ENCODE results near the gene SRI. TPM values are rescaled to one million over a fixed set of nuclear protein-coding genes. Genes with fewer than 3 reads are reported as not detected.
A peak's percentile ranks its signal among the peaks of the same experiment; 100 is the strongest.
"Not testable (repeated sequence)": the region's sequence is repeated elsewhere in the genome, so short reads cannot be mapped to it uniquely, and the experiment has no call there.

SRI gene
- total and polyA plus RNA-seq, 4 donors, result 172 to 320 (median 231) TPM

GRCh38 chr7:88167721-88168120 is 52.1 kb downstream of the SRI start:
- Histone ChIP-seq H3K4me3 (ENCODE audit: low read depth, low read length) (no peak overlapping the region), H3K4me1 (ENCODE audit: control insufficient read depth, insufficient read depth, low read length) (no peaks in the 10 kb centered on the region), H3K27me3 (ENCODE audit: control insufficient read depth, insufficient read depth, low read length) (no peaks in the 10 kb centered on the region), H3K36me3 (ENCODE audit: control insufficient read depth, insufficient read depth, low read length) (no peaks in the 10 kb centered on the region), H3K27ac (ENCODE audit: low read depth, low read length) (no peak overlapping the region), H3K9me3 (ENCODE audit: control insufficient read depth, insufficient read depth, low read length) (no peaks in the 10 kb centered on the region)
- DNase-seq (ENCODE audit: low read depth in 4 of 6, low spot score in 6 of 6), result no peak
- WGBS (ENCODE audit: insufficient coverage), result no CpG with 5 or more reads among the region's 2 CpGs

- no peak overlapping the region for H3K27ac ChIP-seq (ENCODE audit: low read depth, low read length)
- no peak overlapping the region for H3K4me3 ChIP-seq (ENCODE audit: low read depth, low read length)
- H3K27me3 ChIP-seq (ENCODE audit: control insufficient read depth, insufficient read depth, low read length), result no peaks in the 10 kb centered on the region
- H3K36me3 ChIP-seq (ENCODE audit: control insufficient read depth, insufficient read depth, low read length), result no peaks in the 10 kb centered on the region
- H3K9me3 ChIP-seq (ENCODE audit: control insufficient read depth, insufficient read depth, low read length), result no peaks in the 10 kb centered on the region
- WGBS (ENCODE audit: insufficient coverage), result 70% methylated on average over 2 of the region's 2 CpGs
- no peaks in the 10 kb centered on the region for H3K4me1 ChIP-seq (ENCODE audit: control insufficient read depth, insufficient read depth, low read length)
- no peak for DNase-seq (ENCODE audit: low read depth in 4 of 6, low spot score in 6 of 6)
Observed at GRCh38 chr7:88167223-88167622, 52.6 kb downstream of the SRI start.

DNA sequence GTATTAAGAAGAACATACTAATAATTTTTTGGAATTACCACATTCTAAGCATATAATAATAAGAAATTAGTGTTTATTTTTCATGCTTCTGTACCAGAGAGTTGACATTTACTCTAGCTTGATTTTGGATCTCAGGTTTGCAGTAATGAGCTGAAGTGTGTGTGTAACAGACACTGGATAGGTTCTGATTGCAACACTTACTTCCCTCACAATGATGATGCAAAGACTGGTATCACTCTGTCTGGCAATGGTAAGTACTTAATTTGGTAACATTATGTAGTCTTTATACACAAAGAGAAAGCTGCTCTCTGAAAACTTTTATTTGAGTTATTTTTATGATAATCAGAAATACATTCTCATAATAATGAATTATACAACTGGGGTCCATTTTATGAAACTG is 54.1 kb downstream of the SRI start:
- no peak overlapping the region for H3K4me3 ChIP-seq (ENCODE audit: low read depth, low read length)
- H3K27me3 ChIP-seq (ENCODE audit: control insufficient read depth, insufficient read depth, low read length), result no peaks in the 10 kb centered on the region
- no peak for DNase-seq (ENCODE audit: low read depth in 4 of 6, low spot score in 6 of 6)
- H3K4me1 ChIP-seq (ENCODE audit: control insufficient read depth, insufficient read depth, low read length), result no peaks in the 10 kb centered on the region
- no peak overlapping the region for H3K27ac ChIP-seq (ENCODE audit: low read depth, low read length)
- no peaks in the 10 kb centered on the region for H3K36me3 ChIP-seq (ENCODE audit: control insufficient read depth, insufficient read depth, low read length)
- no peaks in the 10 kb centered on the region for H3K9me3 ChIP-seq (ENCODE audit: control insufficient read depth, insufficient read depth, low read length)

DNA sequence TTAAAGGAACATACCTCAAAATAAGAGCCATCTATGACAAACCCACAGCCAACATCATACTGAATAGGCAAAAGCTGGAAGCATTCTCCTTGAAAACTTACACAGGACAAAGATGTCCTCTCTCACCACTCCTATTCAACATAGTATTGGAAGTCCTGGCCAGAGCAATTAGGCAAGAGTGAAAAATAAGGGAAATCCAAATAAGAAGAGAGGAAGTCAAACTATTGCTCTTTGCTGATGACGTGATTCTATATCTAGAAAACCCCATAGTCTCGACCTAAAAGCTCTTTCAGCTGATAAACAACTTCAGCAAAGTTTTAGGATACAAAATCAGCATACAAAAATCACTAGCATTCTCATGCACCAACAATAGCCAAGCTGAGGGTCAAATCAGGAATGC is 60.1 kb downstream of the SRI start:
- not testable (repeated sequence) for H3K9me3 ChIP-seq (ENCODE audit: control insufficient read depth, insufficient read depth, low read length); H3K4me1 ChIP-seq (ENCODE audit: control insufficient read depth, insufficient read depth, low read length); H3K36me3 ChIP-seq (ENCODE audit: control insufficient read depth, insufficient read depth, low read length); H3K27ac ChIP-seq (ENCODE audit: low read depth, low read length); DNase-seq (ENCODE audit: low read depth in 4 of 6, low spot score in 6 of 6); H3K4me3 ChIP-seq (ENCODE audit: low read depth, low read length); H3K27me3 ChIP-seq (ENCODE audit: control insufficient read depth, insufficient read depth, low read length)
- WGBS (ENCODE audit: insufficient coverage), result no CpG with 5 or more reads among the region's 2 CpGs

DNA sequence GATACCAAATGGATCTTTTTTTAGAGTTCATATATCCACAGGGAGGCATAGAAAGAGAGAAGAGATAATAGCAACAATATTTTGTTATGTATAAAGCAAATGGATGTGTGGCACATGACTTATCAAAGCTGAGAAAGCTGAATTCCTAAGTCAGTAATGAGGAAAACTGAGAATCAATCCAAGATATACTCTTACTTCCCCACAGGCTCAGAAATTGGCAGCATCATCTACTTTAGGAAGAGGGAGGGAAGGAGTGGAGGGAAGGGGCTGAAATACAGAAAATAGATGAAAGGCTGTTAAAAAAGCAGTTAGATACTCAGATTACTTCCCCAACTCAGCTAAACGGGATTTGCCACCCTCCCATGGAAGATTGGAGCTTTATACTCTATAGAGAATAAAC is 63.5 kb downstream of the SRI start:
- peaks cover 4% of the 10 kb centered on the region for H3K9me3 ChIP-seq (ENCODE audit: control insufficient read depth, insufficient read depth, low read length)
- WGBS (ENCODE audit: insufficient coverage), result no CpG with 5 or more reads among the region's 1 CpG
- DNase-seq (ENCODE audit: low read depth in 4 of 6, low spot score in 6 of 6), result peak in 1 of 6 donors; percentile 22
- peaks cover 2% of the 10 kb centered on the region for H3K4me1 ChIP-seq (ENCODE audit: control insufficient read depth, insufficient read depth, low read length)
- H3K4me3 ChIP-seq (ENCODE audit: low read depth, low read length), result no peak overlapping the region
- no peak overlapping the region for H3K27ac ChIP-seq (ENCODE audit: low read depth, low read length)
- no peaks in the 10 kb centered on the region for H3K27me3 ChIP-seq (ENCODE audit: control insufficient read depth, insufficient read depth, low read length)
- H3K36me3 ChIP-seq (ENCODE audit: control insufficient read depth, insufficient read depth, low read length), result peaks cover 2% of the 10 kb centered on the region

DNA sequence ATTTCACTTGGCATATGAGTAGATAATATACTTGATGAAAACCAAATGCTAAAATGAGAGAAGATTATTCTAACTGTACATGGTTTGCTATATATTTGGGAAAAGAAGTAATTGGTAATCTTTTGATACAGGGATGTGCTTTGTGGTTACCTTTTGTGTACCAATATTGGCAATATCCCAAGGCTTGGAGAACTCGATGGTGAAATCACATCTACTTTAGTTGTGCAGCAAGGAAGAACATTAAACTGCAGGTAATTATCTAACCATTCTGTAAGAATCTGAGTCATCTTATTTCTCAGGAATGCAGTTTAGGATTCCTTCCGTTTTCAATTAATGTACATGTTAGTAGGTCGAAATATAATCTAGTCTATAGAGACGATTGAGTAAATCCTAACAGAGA is 64.1 kb downstream of the SRI start:
- H3K27me3 ChIP-seq (ENCODE audit: control insufficient read depth, insufficient read depth, low read length), result no peaks in the 10 kb centered on the region
- H3K27ac ChIP-seq (ENCODE audit: low read depth, low read length), result no peak overlapping the region
- peaks cover 3% of the 10 kb centered on the region for H3K4me1 ChIP-seq (ENCODE audit: control insufficient read depth, insufficient read depth, low read length)
- peaks cover 2% of the 10 kb centered on the region for H3K36me3 ChIP-seq (ENCODE audit: control insufficient read depth, insufficient read depth, low read length)
- 84% methylated on average over 3 of the region's 4 CpGs for WGBS (ENCODE audit: insufficient coverage)
- no peak overlapping the region for H3K4me3 ChIP-seq (ENCODE audit: low read depth, low read length)
- no peak for DNase-seq (ENCODE audit: low read depth in 4 of 6, low spot score in 6 of 6)
- H3K9me3 ChIP-seq (ENCODE audit: control insufficient read depth, insufficient read depth, low read length), result peaks cover 4% of the 10 kb centered on the region

Other genes starting within 250 kb of the SRI start
- gene STEAP4, start 86.9 kb upstream of the SRI start, total RNA-seq, result 1 to 10 TPM in 1 of 2 donors, under 1 TPM in 1; 0.28 to 3.7 TPM
- under 1 TPM; 0.22 to 0.32 TPM for gene STEAP4, start 86.9 kb upstream of the SRI start, polyA plus RNA-seq (ENCODE audit: insufficient read length in 2 of 2)

Data from spinal cord (tissue), 10 donors.